Heart right ventricle (tissue), 16 donors: ENCODE results near the gene CBFA2T2. TPM values are rescaled to one million over a fixed set of nuclear protein-coding genes. Genes with fewer than 3 reads are reported as not detected.

ENCODE experiments used
- ATAC-seq, 8 donors: fragments of 200-7000 bp; cut with Tn5 transposase; one replicate each; pipeline ENCODE4 v1.9.1; 2020; ENCODE audit warnings: mild to moderate bottlenecking in 8 of 8, moderate library complexity in 8 of 8, moderate number of reproducible peaks in 1 of 8
- DNase-seq, 2 donors: peaks; one replicate each; pipeline ENCODE4 v3.0.0-alpha.2; 2020
- H3K27ac ChIP-seq, 10 donors: fragments of 200-600 bp; sonication (generic) in 2 of 10; one replicate each; pipeline versions ENCODE4 v1.5.0 to v1.8.0; 2020 to 2022; ENCODE audit warnings: mild to moderate bottlenecking in 3 of 10
- H3K27me3 ChIP-seq, 7 donors: fragments of 200-600 bp; one replicate each; pipeline ENCODE4 v1.8.0; 2021 to 2022; ENCODE audit warnings: mild to moderate bottlenecking in 2 of 7
- H3K36me3 ChIP-seq, 9 donors: fragments of 200-600 bp; sonication (generic) in 1 of 9; one replicate each; pipeline versions ENCODE4 v1.5.0 to v1.8.0; 2020 to 2022; ENCODE audit warnings: mild to moderate bottlenecking in 2 of 9
- H3K4me1 ChIP-seq, 9 donors: fragments of 200-600 bp; sonication (generic) in 1 of 9; one replicate each; pipeline versions ENCODE4 v1.5.0 to v1.8.0; 2020 to 2022; ENCODE audit warnings: mild to moderate bottlenecking in 4 of 9
- H3K4me3 ChIP-seq, 10 donors: fragments of 200-600 bp; sonication (generic) in 2 of 10; one replicate each; pipeline versions ENCODE4 v1.5.0 to v1.8.0; 2020 to 2022; ENCODE audit warnings: mild to moderate bottlenecking in 7 of 10, moderate library complexity in 2 of 10
- H3K9me3 ChIP-seq, 11 donors: fragments of 200-600 bp in 10 of 11; sonication (generic) in 2 of 11; one replicate each; pipeline versions ENCODE4 v1.5.0 to v1.8.0; 2013 to 2022; ENCODE audit warnings: mild to moderate bottlenecking in 2 of 11, control low read depth in 1 of 11, moderate library complexity in 1 of 11
- CTCF ChIP-seq, 9 donors: fragments of 200-600 bp; sonication (generic) in 2 of 9; IDR thresholded peaks; one replicate each; pipeline versions ENCODE4 v1.5.0 to v1.8.0; 2021 to 2022; ENCODE audit warnings: antibody characterized with exemption in 9 of 9, mild to moderate bottlenecking in 5 of 9, moderate library complexity in 1 of 9
- WGBS, 2 donors: extraction: QIAGEN DNeasy Blood & Tissue Kit; methylation state at CpG; one replicate each; pipeline ENCODE4 v1.1.7; 2013; ENCODE audit warnings: inconsistent platforms in 1 of 2; 5-methylcytosine and 5-hydroxymethylcytosine counted together
- intact Hi-C, 10 donors: fragments of 100-400 bp; cut with DNase I; formaldehyde crosslinking; loops; one replicate each; pipeline versions ENCODE4 v1.11.1 to v1.14.2; 2022
- polyA plus RNA-seq, 2 donors: library from polyadenylated mRNA; stranded (reverse); fragments of 200-250 nt; gene quantifications; one replicate each; pipeline ENCODE4 v1.2.3, GENCODE V29; 2013
- total RNA-seq, 10 donors: library from RNA; stranded (reverse); fragmentation: NEBNext Ultra II Directional in 3 of 10; extraction: Animal tissue kit (Norgen Biotek cat#: 25700) in 3 of 10; gene quantifications; one replicate each; pipeline versions ENCODE4 v1.2.1 to v1.2.4, GENCODE V29; 2021 to 2023
- donor health status: Arrhythmogenic right ventricular cardiomyopathy.
- donor health status: ischemic (EF 13 %, LVEDD 7.1; RV severe dilation, severe dysfunction).
- donor health status: healthy with polysubstance abuse.
- donor health status: DM: no; HTN: yes; CAD: no.
- donor health status: DM: no; HTN: no; CAD: no.
- donor health status: ischemic (EF 25% LVEDD 6.9; RV normal size, moderate dysfunction).
- donor health status: ischemic (EF 25% LVEDD 5.7; RV mildly dilated, moderate dysfunction).
- donor health status: healthy.
- donor health status: DM: yes; HTN: yes; CAD: no.
- donor health status: Ischemic cardiomyopathy.
- donor health status: ischemic (EF 35%, LVEDD 5.7; RV mildly dilated, moderate dysfunction).
- donor health status: nonischemic (EF 11% LVEDD 7.7; RV severe dilation, severe dysfunction).
- donor health status: DM: yes; HTN: yes; CAD: no.
- donor health status: PGD.
- donor health status: ischemic (EF 29% LVEDD 5.4; RV normal size, mild dysfunction).
- donor health status: nonischemic (EF 23%, LVEDD 6.1; RV moderate dilation, normal function).

The CBFA2T2 gene
- total and polyA plus RNA-seq, 12 donors: 3.5 to 13.3 (median 11.3) TPM

- Histone ChIP-seq H3K27ac (no peak overlapping the region), H3K9me3 (no peaks in the 10 kb centered on the region), H3K4me3 (peak overlapping the region in 1 of 10 donors; percentile 15), H3K36me3 (peaks cover 0 to 27% (median 6%) of the 10 kb centered on the region in 9 donors), H3K4me1 (peaks cover 0 to 25% (median 17%) of the 10 kb centered on the region in 9 donors), H3K27me3 (no peaks in the 10 kb centered on the region)
- intact Hi-C loops: loop anchor here in 8 of 10 donors (1.0 to 10.0 kb wide), 6 partner anchors 192 to 259 kb away; no protein-coding TSS in a partner anchor
- 83 to 91% methylated on average over 11 of the region's 11 CpGs for WGBS, 2 donors
- TF ChIP-seq CTCF (IDR thresholded peaks at IDR 0.05): no peak
- no peak for DNase-seq
- peak in 5 of 8 donors; percentile 6 to 17 (median 10) for ATAC-seq
These were observed 164.2 kb downstream of the CBFA2T2 start for GRCh38 chr20:33653900-33654596.

- H3K27me3 ChIP-seq: no peaks in the 10 kb centered on the region
- H3K36me3 ChIP-seq: peaks cover 0 to 33% (median 6%) of the 10 kb centered on the region in 9 donors
- peak in 1 of 8 donors; percentile 4 for ATAC-seq
- no peaks in the 10 kb centered on the region for H3K9me3 ChIP-seq
- no peak overlapping the region for H3K27ac ChIP-seq
- no peak overlapping the region for H3K4me3 ChIP-seq
- TF ChIP-seq CTCF (IDR thresholded peaks at IDR 0.05): no peak
- DNase-seq: no peak
- peaks cover 0 to 19% (median 10%) of the 10 kb centered on the region in 9 donors for H3K4me1 ChIP-seq
- intact Hi-C loops: loop anchor here in 6 of 10 donors (5.0 to 10.0 kb wide), 5 partner anchors 187 to 260 kb away; no protein-coding TSS in a partner anchor
- 74 to 80% methylated on average over 14 of the region's 14 CpGs for WGBS, 2 donors
These were observed 164.8 kb downstream of the CBFA2T2 start for GRCh38 chr20:33654680-33655161.

GRCh38 chr20:33655164-33655563, 165.3 kb downstream of the CBFA2T2 start:
- no peak for TF ChIP-seq CTCF (IDR thresholded peaks at IDR 0.05)
- peaks cover 0 to 19% (median 10%) of the 10 kb centered on the region in 9 donors for H3K4me1 ChIP-seq
- H3K9me3 ChIP-seq: no peaks in the 10 kb centered on the region
- peaks cover 0 to 38% (median 6%) of the 10 kb centered on the region in 9 donors for H3K36me3 ChIP-seq
- no peaks in the 10 kb centered on the region for H3K27me3 ChIP-seq
- intact Hi-C loops: loop anchor here in 3 of 10 donors (5.0 to 10.0 kb wide), 3 partner anchors 188 to 260 kb away; no protein-coding TSS in a partner anchor
- ATAC-seq (no peak), DNase-seq (no peak)
- 64 to 70% methylated on average over 4 of the region's 4 CpGs for WGBS, 2 donors
- no peak overlapping the region for H3K27ac ChIP-seq
- no peak overlapping the region for H3K4me3 ChIP-seq

- TF ChIP-seq CTCF (IDR thresholded peaks at IDR 0.05): no peak
- Histone ChIP-seq H3K9me3 (no peaks in the 10 kb centered on the region), H3K36me3 (peaks cover 0 to 43% (median 6%) of the 10 kb centered on the region in 9 donors), H3K27ac (no peak overlapping the region), H3K4me1 (peaks cover 0 to 19% (median 10%) of the 10 kb centered on the region in 9 donors), H3K27me3 (no peaks in the 10 kb centered on the region), H3K4me3 (no peak overlapping the region)
- no peak for ATAC-seq
- WGBS, 2 donors: 96 to 97% methylated on average over 10 of the region's 10 CpGs
- intact Hi-C loops: loop anchor here in 3 of 10 donors (5.0 to 10.0 kb wide), 3 partner anchors 189 to 261 kb away; no protein-coding TSS in a partner anchor
- no peak for DNase-seq
These were observed 166.3 kb downstream of the CBFA2T2 start for GRCh38 chr20:33656010-33656782.
